DND-41 (cell line): Measurements from ENCODE around the gene TMEM89.

ENCODE experiments used
- ATAC-seq: fragments of 200-7000 bp; cut with Tn5 transposase; 3 replicates; pipeline ENCODE4 v1.9.1; 2021; ENCODE audit warnings: low read depth; ENCODE audit not compliant: insufficient read depth
- DNase-seq: peaks from one replicate; pipeline ENCODE4 v3.0.0-alpha.2; 2020
- H2AFZ ChIP-seq: 2 replicates; pipeline ENCODE4 v1.6.0; 2012; ENCODE audit warnings: low read depth, low read length
- H3K27ac ChIP-seq: 2 replicates; pipeline ENCODE4 v1.5.1; 2012; ENCODE audit warnings: low read length, inconsistent platforms
- H3K27me3 ChIP-seq: fragments of 200-600 bp; sonication (generic); 2 replicates; pipeline ENCODE4 v1.6.0; 2012; ENCODE audit warnings: low read length, mild to moderate bottlenecking, inconsistent platforms; ENCODE audit not compliant: insufficient read depth, poor library complexity
- H3K36me3 ChIP-seq: 2 replicates; pipeline ENCODE4 v1.5.1; 2012; ENCODE audit warnings: low read length, inconsistent platforms; ENCODE audit not compliant: insufficient read depth
- H3K4me1 ChIP-seq: 2 replicates; pipeline ENCODE4 v1.5.1; 2012; ENCODE audit warnings: mild to moderate bottlenecking, low read length; ENCODE audit not compliant: insufficient read depth
- H3K4me2 ChIP-seq: 2 replicates; pipeline ENCODE4 v1.6.0; 2012; ENCODE audit warnings: mild to moderate bottlenecking, moderate library complexity, low read length, inconsistent platforms; ENCODE audit not compliant: insufficient read depth
- H3K4me3 ChIP-seq, 2 experiments: fragments of 200-600 bp in 1 of 2; shearing (Covaris generic) in 1 of 2; 2 replicates each; pipeline ENCODE4 v1.5.1; 2012 to 2016; ENCODE audit warnings: inconsistent platforms in 2 of 2, low read length in 2 of 2, mild to moderate bottlenecking in 2 of 2, low read depth in 1 of 2, moderate library complexity in 1 of 2
- H3K79me2 ChIP-seq: 2 replicates; pipeline ENCODE4 v1.6.0; 2012; ENCODE audit warnings: low read length, inconsistent platforms; ENCODE audit not compliant: insufficient read depth
- H3K9ac ChIP-seq: 2 replicates; pipeline ENCODE4 v1.6.0; 2012; ENCODE audit warnings: low read depth, mild to moderate bottlenecking, inconsistent platforms, low read length, moderate library complexity
- H3K9me3 ChIP-seq: 2 replicates; pipeline ENCODE4 v1.5.1; 2012; ENCODE audit warnings: low read length, moderate library complexity, mild to moderate bottlenecking, inconsistent platforms; ENCODE audit not compliant: insufficient read depth, severe bottlenecking
- H4K20me1 ChIP-seq: 2 replicates; pipeline ENCODE4 v1.6.0; 2012; ENCODE audit warnings: low read length; ENCODE audit not compliant: insufficient read depth
- EZH2 ChIP-seq: IDR thresholded peaks from 3 replicates; pipeline ENCODE4 v1.6.1; 2012; ENCODE audit warnings: borderline replicate concordance, low read depth, mild to moderate bottlenecking, moderate library complexity, low read length, inconsistent platforms; ENCODE audit not compliant: severe bottlenecking
- TF ChIP-seq, protein P1 (sequence below): IDR thresholded peaks from 2 replicates; pipeline ENCODE4 v1.5.1; 2012; ENCODE audit warnings: borderline replicate concordance, low read length, moderate library complexity, mild to moderate bottlenecking; ENCODE audit not compliant: poor library complexity, severe bottlenecking; ENCODE audit errors: extremely low read depth

Gene TMEM89

GRCh38 chr3:48631516-48632448 is 10.2 kb upstream of the TMEM89 start:
- no peaks in the 10 kb centered on the region for H3K27me3 ChIP-seq
- H3K36me3 ChIP-seq = peaks cover 51% of the 10 kb centered on the region
- H3K4me2 ChIP-seq = no peak overlapping the region
- H3K9ac ChIP-seq = no peak overlapping the region
- H2AFZ ChIP-seq = no peak overlapping the region
- no peak for TF ChIP-seq EZH2
- TF ChIP-seq, protein P1, sequence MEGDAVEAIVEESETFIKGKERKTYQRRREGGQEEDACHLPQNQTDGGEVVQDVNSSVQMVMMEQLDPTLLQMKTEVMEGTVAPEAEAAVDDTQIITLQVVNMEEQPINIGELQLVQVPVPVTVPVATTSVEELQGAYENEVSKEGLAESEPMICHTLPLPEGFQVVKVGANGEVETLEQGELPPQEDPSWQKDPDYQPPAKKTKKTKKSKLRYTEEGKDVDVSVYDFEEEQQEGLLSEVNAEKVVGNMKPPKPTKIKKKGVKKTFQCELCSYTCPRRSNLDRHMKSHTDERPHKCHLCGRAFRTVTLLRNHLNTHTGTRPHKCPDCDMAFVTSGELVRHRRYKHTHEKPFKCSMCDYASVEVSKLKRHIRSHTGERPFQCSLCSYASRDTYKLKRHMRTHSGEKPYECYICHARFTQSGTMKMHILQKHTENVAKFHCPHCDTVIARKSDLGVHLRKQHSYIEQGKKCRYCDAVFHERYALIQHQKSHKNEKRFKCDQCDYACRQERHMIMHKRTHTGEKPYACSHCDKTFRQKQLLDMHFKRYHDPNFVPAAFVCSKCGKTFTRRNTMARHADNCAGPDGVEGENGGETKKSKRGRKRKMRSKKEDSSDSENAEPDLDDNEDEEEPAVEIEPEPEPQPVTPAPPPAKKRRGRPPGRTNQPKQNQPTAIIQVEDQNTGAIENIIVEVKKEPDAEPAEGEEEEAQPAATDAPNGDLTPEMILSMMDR = no peak
- no peak overlapping the region for H3K4me3 ChIP-seq
- peaks cover 27% of the 10 kb centered on the region for H3K4me1 ChIP-seq
- peaks cover 9% of the 10 kb centered on the region; the same call in 1 of the 2 replicates for H3K79me2 ChIP-seq
- no peaks in the 10 kb centered on the region for H3K9me3 ChIP-seq
- no peak overlapping the region for H3K27ac ChIP-seq
- no peak for DNase-seq
- no peak for ATAC-seq
- peaks cover 16% of the 10 kb centered on the region; the same call in 1 of the 2 replicates for H4K20me1 ChIP-seq

- Histone ChIP-seq H2AFZ (no peak overlapping the region), H3K4me1 (peaks cover 19% of the 10 kb centered on the region), H4K20me1 (peaks cover 16% of the 10 kb centered on the region; the same call in 1 of the 2 replicates), H3K27me3 (no peaks in the 10 kb centered on the region), H3K9me3 (no peaks in the 10 kb centered on the region), H3K4me3 (no peak overlapping the region), H3K9ac (no peak overlapping the region), H3K4me2 (no peak overlapping the region), H3K79me2 (peaks cover 9% of the 10 kb centered on the region; the same call in 1 of the 2 replicates), H3K27ac (no peak overlapping the region), H3K36me3 (peaks cover 60% of the 10 kb centered on the region)
- DNase-seq (no peak), ATAC-seq (no peak)
- no peak for TF ChIP-seq EZH2
- TF ChIP-seq, protein P1 = no peak
Measured at GRCh38 chr3:48630833-48631232, 9.3 kb upstream of the TMEM89 start.

DNA sequence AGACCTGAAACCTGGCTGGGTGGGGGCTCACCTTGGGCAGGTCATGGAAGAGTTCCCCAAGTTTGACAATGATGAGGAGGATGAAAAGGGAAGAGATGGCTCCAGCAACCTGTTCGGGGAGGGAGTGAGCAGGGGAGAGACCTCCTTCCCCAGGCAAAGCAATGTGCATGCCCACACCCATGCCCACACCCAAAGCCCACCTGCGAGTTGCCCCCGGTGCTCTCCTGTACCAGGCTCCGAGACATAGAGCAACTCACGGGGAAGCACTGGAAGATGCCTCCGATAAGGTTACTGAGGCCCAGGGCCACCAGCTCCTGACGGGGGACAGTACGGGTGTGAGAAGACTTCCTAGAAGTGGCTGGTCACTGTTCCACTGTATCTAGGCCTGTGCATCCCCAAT is 8.8 kb upstream of the TMEM89 start:
- no peak for ATAC-seq
- Histone ChIP-seq H3K4me2 (no peak overlapping the region), H3K9ac (no peak overlapping the region), H3K79me2 (peaks cover 9% of the 10 kb centered on the region; the same call in 1 of the 2 replicates), H3K27me3 (no peaks in the 10 kb centered on the region), H3K4me1 (peaks cover 16% of the 10 kb centered on the region), H2AFZ (no peak overlapping the region), H3K9me3 (no peaks in the 10 kb centered on the region), H4K20me1 (peaks cover 16% of the 10 kb centered on the region; the same call in 1 of the 2 replicates), H3K4me3 (no peak overlapping the region), H3K27ac (no peak overlapping the region), H3K36me3 (peaks cover 64% of the 10 kb centered on the region)
- TF ChIP-seq, protein P1 = no peak
- TF ChIP-seq EZH2 = no peak
- no peak for DNase-seq
